Stimulated activated CD4-positive, alpha-beta T cell treated with anti-CD3 and anti-CD28 coated beads, Interleukin-2, amount 100 ng/mL, for 48 hours (primary cell): ENCODE data around the gene HTR4.
"Not testable (repeated sequence)": the region's sequence is repeated elsewhere in the genome, so short reads cannot be mapped to it uniquely, and the experiment has no call there.

Experiments used
- DNase-seq, 2 donors: peaks; one replicate each; pipeline ENCODE4 v3.0.0-alpha.2; 2020

The HTR4 gene

DNA sequence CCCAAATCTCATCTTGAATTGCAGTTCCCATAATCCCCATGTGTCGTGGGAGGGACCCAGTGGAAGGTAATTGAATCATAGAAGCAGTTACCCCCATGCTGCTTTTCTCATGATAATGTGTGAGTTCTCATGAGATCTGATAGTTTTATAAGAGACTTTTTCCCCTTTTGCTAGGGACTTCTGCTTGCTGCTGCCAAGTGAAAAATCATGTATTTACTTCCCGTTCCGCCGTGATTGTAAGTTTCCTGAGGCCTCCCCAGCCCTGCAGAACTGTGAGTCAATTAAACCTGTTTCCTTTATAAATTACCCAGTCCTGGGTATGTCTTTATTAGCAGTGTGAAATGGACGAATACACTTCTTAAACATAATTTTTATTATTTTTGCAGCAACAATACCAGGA, 185.6 kb downstream of the HTR4 start:
- DNase-seq = not testable (repeated sequence)

DNA sequence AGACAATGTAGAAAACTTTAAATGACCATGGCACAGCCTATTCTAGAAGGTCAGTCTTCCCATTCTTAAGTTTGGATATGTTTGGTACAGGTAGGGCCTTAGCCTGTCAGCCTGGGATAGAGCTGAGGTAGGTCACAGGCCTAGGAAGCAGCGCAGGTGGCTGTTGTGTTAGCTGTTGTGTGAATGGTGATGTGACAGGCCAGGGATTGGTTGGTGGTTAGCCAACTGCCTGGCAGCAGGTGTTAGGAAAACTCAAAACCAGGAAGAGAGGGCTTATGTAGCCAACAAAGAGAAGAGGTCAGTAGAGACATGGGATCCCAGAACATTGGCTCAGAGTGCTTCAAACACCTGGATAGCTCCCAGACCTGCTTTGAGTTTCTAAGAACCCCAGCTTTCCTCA, 186.4 kb downstream of the HTR4 start:
- no peak for DNase-seq

GRCh38 chr5:148466236-148466580, 188.1 kb downstream of the HTR4 start:
- no peak for DNase-seq

- DNase-seq = no peak
Observed at GRCh38 chr5:148465381-148466235, 188.7 kb downstream of the HTR4 start.

GRCh38 chr5:148459669-148460068, 194.7 kb downstream of the HTR4 start:
- DNase-seq = no peak

DNA sequence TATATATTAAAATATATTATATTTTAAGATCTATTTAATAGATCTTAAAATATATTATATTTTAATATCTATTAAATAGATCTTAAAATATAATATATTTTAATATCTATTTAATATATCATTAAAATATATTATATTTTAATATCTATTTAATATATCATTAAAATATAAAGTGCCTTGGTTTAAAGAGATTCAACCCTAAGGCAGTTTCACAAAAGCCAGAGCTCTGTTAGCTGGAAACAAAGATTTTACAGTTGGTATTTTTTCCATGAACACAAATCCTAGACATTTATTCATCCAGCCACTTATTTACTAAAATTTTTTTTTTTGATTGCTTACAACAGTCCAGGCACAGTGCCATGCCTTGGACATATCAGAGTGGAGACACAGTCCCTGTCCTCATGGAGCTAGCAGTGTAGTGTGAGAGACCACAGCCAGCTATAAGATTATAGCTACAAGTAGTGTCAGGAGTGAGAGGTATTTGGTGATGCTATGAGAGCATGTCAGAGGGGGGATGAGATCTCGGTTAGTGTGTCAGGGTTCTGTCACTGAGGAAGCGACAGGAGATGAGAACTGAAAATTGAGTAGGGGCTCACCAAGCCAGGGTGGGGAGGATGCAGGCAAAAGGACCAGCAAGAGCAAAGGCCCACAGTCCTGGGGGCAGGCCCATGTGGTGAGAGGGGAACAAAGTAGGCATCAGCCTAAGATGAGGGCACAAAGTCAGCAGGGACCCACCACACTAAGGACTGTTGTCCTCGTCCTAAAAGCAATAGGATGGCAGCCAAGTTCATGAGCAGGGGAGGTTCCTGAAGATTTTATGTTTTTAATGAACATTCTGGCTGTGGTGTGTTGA, 196.1 kb downstream of the HTR4 start:
- no peak for DNase-seq

DNA sequence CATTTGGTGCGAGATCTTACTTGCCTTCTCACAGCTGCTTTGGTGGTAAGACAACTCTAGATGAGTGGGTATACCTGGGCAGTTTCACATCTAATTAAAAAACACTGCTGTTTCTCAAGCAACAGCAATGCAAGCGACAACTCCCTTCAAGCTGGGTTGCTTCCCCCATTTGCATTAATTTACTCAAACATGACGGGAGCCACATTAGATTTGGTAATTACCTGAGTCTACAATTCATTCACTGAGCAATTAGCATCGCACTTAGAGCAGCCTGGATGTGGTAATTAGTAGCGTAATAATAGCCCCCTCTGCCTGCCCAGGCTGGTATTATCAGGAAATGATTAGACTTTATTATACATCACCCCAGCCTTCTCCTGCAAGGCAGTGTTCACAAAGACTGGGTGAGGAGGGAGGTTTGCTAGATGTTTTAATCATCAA, 197.1 kb downstream of the HTR4 start:
- DNase-seq = no peak

GRCh38 chr5:148455185-148455584, 199.1 kb downstream of the HTR4 start:
- DNase-seq = no peak

DNA sequence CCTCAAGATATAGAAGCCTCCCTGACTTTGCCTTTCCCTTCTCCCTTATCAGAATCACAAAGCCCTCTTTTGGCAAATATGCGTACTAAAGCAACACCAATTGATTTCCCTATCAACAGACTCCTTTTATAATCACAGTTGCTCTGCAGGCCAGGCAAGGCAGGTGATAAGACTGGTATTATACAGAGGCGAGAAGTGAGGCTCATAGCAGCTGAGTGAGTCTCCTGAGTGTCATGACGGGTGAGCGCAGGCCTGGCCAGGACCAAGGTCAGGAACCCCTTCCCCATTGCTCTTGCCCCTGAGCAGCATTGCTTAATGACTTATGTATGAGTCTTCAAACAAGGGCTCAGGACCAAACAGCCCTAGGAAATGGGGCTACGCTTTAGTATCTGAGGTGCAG, 199.8 kb downstream of the HTR4 start:
- no peak for DNase-seq

GRCh38 chr5:148452499-148453193, 201.7 kb downstream of the HTR4 start:
- DNase-seq = no peak

GRCh38 chr5:148446611-148447010, 207.7 kb downstream of the HTR4 start:
- no peak for DNase-seq

- DNase-seq = no peak
Observed at GRCh38 chr5:148445578-148445977, 208.7 kb downstream of the HTR4 start.

DNA sequence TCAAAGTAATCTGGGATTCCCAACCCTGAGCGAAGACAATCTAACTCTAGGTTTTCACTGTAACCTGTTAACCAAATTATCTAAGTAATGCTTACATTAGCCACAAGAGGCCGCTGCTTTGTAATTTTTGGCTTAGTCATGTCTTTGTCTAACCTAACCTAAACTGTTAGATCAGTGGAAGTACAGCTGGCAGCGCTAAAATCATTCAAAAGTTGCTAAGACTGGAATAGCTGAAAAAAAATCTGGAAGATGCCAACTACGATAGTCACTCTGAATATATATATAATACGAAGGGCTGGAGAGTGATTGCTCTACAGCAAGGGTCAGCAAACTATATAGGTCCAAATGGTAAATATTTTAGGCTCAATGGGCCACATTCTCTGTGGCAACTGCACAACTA, 210.3 kb downstream of the HTR4 start:
- DNase-seq = peak; percentile 52 to 53

GRCh38 chr5:148443241-148443640, 211.1 kb downstream of the HTR4 start:
- no peak for DNase-seq

GRCh38 chr5:148438933-148439332, 215.4 kb downstream of the HTR4 start:
- no peak for DNase-seq

GRCh38 chr5:148437249-148437648, 217.1 kb downstream of the HTR4 start:
- no peak for DNase-seq

DNA sequence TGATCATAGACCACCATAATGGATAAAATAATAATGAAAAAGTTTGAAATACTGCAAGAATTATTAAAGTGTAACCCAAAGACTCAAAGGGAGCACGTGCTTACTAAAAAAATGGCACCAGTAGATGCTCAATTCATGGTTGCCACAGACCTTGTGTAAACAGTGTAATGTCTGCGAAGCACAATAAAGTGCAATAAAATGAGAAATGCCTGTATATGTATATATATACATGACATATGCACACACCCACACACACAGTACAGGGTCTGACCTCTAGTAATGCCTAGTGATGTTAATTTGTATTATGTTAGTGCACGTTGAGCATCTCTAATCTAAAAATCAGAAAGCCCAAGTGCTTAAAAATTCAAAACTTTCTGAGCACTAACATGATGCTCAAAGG, 218.3 kb downstream of the HTR4 start:
- DNase-seq = no peak

DNA sequence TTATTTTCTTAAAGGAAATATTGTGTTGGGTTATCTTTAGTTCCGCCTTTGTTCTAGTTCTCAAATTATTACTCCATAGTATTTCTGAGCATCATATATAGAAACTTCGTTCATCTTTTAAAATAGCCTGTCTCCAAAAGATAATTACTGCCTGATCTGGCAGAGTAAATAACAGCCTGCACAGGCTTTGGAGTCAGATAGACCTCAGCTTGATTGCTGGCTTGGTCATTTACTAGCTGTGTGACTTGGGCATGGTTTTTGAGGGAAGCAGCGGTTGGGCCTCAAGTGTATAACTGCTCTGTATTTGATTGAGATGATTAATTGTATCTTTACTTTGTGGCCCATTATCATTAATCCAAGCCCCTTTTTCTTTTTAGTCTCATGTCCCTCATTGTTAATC, 220.5 kb downstream of the HTR4 start:
- no peak for DNase-seq
